ENCODE results near the gene TUSC7.

Gene TUSC7

GRCh38 chr3:116709479-116709878 lies at the start of gene TUSC7:
TUSC7 (plus strand) TSS chr3:116709779.
- no peak for DNase-seq (ENCODE audit: low read depth, low spot score)
- H3K27ac ChIP-seq: no peak within 1 kb of the TSS

- H3K27ac ChIP-seq: no peak overlapping the region
- DNase-seq (ENCODE audit: low read depth, low spot score): no peak
These were observed 48.4 kb upstream of the TUSC7 start for GRCh38 chr3:116661196-116661595.

- no peak for DNase-seq (ENCODE audit: low read depth, low spot score)
- H3K27ac ChIP-seq: no peak overlapping the region
These were observed 46.1 kb upstream of the TUSC7 start for GRCh38 chr3:116663161-116664110.

- no peak overlapping the region for H3K27ac ChIP-seq
- no peak for DNase-seq (ENCODE audit: low read depth, low spot score)
These were observed 42.3 kb upstream of the TUSC7 start for GRCh38 chr3:116667324-116667723.

- no peak overlapping the region for H3K27ac ChIP-seq
- no peak for DNase-seq (ENCODE audit: low read depth, low spot score)
These were observed 41.8 kb upstream of the TUSC7 start for GRCh38 chr3:116667791-116668190.

DNA sequence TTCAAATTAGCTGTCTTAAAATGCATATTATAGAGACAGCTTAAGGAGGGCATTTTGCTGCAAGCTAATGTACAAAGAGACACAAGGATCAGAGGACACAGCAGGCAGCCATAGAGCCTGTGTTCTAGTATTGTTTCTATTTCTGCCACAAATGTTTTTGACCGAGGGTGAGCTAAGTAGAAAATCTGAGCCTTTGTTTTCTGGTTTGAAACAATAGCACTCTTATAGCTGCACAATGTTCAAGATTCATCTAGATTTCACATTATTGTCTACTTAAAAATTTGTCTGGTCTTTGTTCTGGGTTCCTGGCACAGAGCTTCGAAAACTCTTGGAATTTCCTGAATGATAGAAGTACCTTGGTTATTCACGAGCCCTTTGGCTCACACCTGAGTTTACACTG lies 40.0 kb upstream of the TUSC7 start:
- no peak overlapping the region for H3K27ac ChIP-seq
- DNase-seq (ENCODE audit: low read depth, low spot score): no peak

DNA sequence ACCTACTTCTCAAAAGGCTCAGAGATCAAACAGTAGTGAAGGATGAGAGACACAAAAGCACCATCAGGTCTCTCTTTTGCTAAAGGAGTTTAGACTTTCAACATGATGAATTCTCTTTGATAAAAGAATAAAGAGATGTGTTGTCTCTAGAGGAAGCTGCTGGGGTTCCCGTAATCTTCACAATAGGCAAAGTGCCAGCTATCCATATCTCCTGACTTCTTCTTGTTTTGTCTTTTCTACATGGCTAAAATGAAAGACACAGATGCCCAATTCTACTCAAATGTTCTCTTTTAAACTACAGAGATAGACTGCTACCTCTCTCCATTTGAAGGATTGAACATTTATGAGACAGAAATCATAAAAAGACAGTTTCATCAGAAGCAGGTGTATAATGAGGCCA lies 38.4 kb upstream of the TUSC7 start:
- DNase-seq (ENCODE audit: low read depth, low spot score): no peak

DNA sequence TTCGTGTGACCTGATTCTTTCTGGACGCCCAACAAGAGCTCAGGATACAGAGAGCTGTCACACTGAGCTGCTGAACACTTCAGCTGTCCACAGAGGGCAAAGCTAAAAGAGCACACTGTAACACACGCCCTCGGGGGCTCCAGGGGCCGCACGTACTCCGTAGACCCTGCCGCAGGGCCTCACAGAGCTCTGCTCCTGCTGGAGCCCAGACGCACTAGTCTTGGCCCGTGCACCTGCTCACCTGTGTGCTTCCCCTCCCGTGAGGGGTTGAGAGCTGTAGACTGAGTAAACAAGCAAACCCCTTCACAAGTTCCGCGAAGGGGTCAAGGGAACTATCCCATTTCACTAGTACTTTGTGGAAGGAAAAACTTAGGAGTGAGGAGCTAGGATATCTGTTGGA lies 30.7 kb upstream of the TUSC7 start:
- H3K27ac ChIP-seq: no peak overlapping the region
- DNase-seq (ENCODE audit: low read depth, low spot score): no peak

More for the DNA sequence above, 38.4 kb upstream of the TUSC7 start:
- H3K27ac ChIP-seq: no peak overlapping the region

- no peak overlapping the region for H3K27ac ChIP-seq
- DNase-seq (ENCODE audit: low read depth, low spot score): no peak
These were observed 18.5 kb upstream of the TUSC7 start for GRCh38 chr3:116691041-116691440.

DNA sequence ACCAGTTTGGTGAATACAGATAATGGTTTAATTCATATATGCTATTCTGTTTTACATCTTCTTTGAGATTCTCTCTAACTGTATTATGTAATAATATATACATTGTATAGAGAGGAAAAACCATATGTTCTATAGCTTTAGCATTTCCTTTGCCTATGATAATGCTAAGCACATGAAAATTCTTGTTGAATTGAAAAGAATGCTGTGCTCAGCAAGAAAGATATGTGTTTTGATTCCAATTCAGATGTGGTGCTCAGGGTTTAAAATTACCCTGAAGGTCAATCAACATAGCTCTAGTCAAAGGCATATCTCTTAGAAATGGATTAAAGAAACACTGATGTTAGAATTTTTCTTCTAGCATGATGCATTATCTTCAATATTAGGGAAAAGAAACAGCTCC lies 8.5 kb upstream of the TUSC7 start:
- DNase-seq (ENCODE audit: low read depth, low spot score): no peak
- H3K27ac ChIP-seq: no peak overlapping the region

DNA sequence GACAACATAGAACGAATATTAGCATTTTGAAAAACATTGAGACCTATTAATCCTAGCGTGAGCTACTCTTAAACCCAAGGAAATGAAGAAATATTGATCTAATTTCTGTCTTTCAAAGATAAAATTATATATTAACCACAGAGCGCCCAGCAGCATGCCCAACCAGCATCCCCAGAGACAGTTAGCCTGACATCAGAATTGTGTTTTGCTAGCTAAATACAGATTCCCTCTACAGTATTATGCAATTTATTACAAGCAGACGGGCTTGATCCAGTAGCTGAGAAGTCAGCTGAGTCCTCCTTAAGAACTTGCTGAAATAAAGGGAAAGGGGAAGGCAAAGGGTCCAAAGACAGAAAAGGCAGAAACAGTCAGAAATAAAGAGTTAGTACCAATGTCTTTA lies 7.2 kb upstream of the TUSC7 start:
- H3K27ac ChIP-seq: no peak overlapping the region
- no peak for DNase-seq (ENCODE audit: low read depth, low spot score)

GRCh38 chr3:116707531-116707930 lies 2.0 kb upstream of the TUSC7 start:
- H3K27ac ChIP-seq: no peak overlapping the region
- no peak for DNase-seq (ENCODE audit: low read depth, low spot score)

DNA sequence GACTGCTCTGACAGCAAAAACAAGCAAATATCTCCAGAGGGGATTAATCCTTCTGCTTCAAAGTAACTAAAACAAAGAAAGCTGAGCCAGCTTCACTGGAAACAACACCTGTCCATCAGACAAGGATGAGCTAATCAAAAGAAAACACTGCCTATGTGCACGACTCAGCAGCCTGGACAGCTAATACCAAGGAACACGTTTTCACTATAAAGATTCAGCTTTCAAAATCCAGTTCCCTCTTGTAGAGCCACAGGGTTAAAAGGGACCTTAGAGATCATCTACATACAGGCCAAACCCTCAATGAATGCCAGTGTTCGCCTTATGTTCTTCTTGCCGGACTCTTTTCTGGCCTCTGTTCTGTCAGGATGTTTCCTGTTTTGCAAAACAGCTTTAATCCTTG lies 6.9 kb downstream of the TUSC7 start:
- DNase-seq (ENCODE audit: low read depth, low spot score): no peak
- H3K27ac ChIP-seq: no peak overlapping the region

- DNase-seq (ENCODE audit: low read depth, low spot score): no peak
- H3K27ac ChIP-seq: no peak overlapping the region
These were observed 8.0 kb downstream of the TUSC7 start for GRCh38 chr3:116717566-116717965.

DNA sequence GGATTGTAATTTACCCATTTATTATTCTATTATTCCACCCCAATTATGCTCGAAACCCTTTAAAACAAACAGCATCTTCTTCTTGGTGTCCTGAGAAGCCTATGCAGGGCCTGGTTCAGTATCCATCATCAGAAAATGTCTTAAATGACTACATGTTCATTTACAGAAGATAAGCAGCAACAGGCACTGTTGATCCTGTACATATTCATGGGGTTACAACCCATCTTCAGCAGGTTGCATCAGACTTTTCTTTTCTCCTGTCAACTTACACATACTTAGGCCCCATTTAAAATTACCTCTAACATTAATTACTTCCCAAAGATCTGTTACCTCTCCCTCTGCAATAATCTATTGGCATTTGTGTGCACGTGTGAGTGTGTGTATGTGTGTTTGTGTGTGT lies 18.9 kb downstream of the TUSC7 start:
- H3K27ac ChIP-seq: no peak overlapping the region
- DNase-seq (ENCODE audit: low read depth, low spot score): no peak

DNA sequence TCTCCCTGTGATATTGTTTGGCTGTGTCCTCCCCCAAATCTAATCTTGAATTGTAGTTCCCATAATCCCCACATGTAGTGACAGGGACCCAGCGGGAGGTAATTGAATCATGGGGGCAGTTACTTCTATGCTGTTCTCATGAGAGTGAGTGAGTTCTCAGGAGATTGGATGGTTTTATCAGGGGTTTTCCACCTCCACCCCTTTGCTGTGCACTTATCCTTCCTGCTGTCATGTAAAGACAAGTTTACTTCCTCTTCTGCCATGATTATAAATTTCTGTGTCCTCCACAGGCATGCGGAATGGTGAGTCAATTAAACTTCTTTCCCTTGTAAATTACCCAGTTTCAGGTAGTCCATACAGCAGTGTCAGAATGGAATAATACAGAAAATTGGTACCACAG lies 24.7 kb downstream of the TUSC7 start:
- H3K27ac ChIP-seq: no peak overlapping the region
- DNase-seq (ENCODE audit: low read depth, low spot score): no peak

- H3K27ac ChIP-seq: no peak overlapping the region
- no peak for DNase-seq (ENCODE audit: low read depth, low spot score)
These were observed 30.1 kb downstream of the TUSC7 start for GRCh38 chr3:116739678-116740077.

GRCh38 chr3:116740293-116740692 lies 30.7 kb downstream of the TUSC7 start:
- no peak overlapping the region for H3K27ac ChIP-seq
- no peak for DNase-seq (ENCODE audit: low read depth, low spot score)

DNA sequence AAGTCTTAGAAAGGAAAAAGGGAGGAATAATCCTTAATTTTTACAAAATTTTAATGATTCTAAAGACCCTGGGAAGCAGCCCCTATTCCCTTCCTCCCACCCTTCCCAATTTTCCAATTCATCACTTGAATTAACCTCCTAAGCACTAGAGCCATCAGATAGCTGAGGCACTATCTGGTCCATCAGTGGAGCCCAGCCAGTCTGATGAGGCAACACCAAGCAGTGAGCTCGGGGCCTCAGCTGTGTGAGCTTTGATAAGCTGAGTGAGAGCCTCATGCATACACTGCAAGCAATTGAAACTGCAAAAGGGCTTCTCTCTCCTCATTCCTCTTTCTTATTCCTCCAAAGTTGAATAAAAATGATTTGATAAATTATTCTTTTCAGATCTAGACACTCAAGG lies 31.9 kb downstream of the TUSC7 start:
- no peak for DNase-seq (ENCODE audit: low read depth, low spot score)
- no peak overlapping the region for H3K27ac ChIP-seq

- H3K27ac ChIP-seq: no peak overlapping the region
- DNase-seq (ENCODE audit: low read depth, low spot score): no peak
These were observed 33.5 kb downstream of the TUSC7 start for GRCh38 chr3:116743062-116743461.

GRCh38 chr3:116749388-116749787 lies 39.8 kb downstream of the TUSC7 start:
- H3K27ac ChIP-seq: no peak overlapping the region
- DNase-seq (ENCODE audit: low read depth, low spot score): no peak

DNA sequence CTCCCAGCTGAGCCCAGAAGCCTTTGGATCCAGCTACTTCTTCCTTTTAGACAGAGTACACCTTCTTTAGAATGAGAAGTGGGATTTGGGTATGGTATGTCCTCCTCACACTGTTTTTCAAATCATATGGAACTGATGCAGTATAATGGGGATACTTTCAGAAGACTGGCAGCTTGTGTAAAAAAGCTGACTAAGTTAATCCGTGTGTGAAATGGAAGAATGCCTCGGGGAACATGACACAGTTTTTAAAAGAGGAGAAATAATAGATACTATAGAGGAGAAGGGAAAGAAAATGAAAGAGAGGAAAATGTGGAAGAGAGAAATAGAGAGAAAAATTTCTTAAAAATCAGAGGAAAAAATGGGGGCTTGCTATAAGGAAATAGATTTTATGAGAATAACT lies 47.7 kb downstream of the TUSC7 start:
- DNase-seq (ENCODE audit: low read depth, low spot score): no peak
- no peak overlapping the region for H3K27ac ChIP-seq
